Gastrocnemius medialis (tissue), 4 donors: Measurements from ENCODE around the gene RPP25.

Source experiments
- CTCF ChIP-seq, 5 experiments: fragments of 450-650 bp in 3 of 5; fragments of 200-600 bp in 2 of 5; sonication (generic) in 2 of 5; IDR thresholded peaks in 4 of 5; conservative IDR thresholded peaks in 1 of 5; 1 replicate in 4 of 5; 2 replicates in 1 of 5; pipeline ENCODE4 v1.5.1; 2016 to 2019; ENCODE audit warnings: antibody characterized with exemption in 5 of 5, mild to moderate bottlenecking in 3 of 5, moderate library complexity in 3 of 5
- POLR2A ChIP-seq, 2 donors: fragments of 450-650 bp; IDR thresholded peaks; one replicate each; pipeline ENCODE4 v1.6.1; 2017; ENCODE audit warnings: antibody characterized with exemption in 2 of 2, mild to moderate bottlenecking in 2 of 2, moderate library complexity in 2 of 2

DNA sequence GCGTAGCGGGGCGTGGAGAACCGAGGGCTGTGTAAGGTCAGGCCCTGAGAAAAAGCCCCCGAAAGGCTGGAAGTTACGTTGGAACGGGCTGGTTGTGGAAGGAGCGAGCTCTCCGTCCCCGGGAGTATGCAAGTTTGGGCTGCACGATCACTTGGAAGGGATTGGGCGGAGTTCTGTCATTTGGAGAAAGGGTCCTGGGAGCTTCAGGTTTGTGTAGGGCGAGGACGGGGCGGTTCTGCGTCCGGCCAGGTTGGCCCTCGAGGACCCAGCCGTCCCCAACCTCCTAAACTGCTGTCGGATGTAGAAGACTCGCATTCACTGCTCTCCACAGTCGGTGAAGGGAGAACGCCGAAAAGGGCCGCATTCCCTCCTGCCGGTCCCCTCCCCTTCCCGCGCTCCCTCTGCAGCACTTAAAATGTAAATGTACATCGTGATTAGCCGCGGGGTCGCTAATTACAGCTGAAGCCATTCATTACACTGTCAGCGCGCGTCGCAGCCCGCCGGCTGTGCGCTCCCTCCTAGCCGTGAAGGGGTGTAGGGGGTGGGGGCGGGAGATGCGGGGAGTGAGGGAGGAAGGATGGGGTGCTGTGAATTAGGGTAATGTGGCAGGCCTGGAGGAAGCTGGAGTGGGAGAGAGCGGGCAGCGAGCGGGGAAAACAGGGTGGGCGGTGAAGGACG, 2.5 kb upstream of the RPP25 start:
- TF ChIP-seq CTCF (IDR thresholded peaks at IDR 0.05 in 4 of 5, conservative IDR thresholded peaks at IDR 0.05 in 1 of 5) (no peak), POLR2A (IDR thresholded peaks at IDR 0.05) (no peak)
